C4-2B (cell line): ENCODE results near the gene PRRC2A.

ENCODE experiments used
- H3K27ac ChIP-seq: fragments of 450-650 bp; 2 replicates; pipeline ENCODE4 v1.5.1; 2017
- ZFX ChIP-seq: fragments of 450-650 bp; IDR thresholded peaks from 2 replicates; pipeline ENCODE4 v1.6.1; 2017
- TF ChIP-seq, protein P1 (sequence below): fragments of 450-650 bp; conservative IDR thresholded peaks from 2 replicates; pipeline ENCODE4 v1.5.1; 2017; ENCODE audit warnings: mild to moderate bottlenecking

PRRC2A gene

DNA sequence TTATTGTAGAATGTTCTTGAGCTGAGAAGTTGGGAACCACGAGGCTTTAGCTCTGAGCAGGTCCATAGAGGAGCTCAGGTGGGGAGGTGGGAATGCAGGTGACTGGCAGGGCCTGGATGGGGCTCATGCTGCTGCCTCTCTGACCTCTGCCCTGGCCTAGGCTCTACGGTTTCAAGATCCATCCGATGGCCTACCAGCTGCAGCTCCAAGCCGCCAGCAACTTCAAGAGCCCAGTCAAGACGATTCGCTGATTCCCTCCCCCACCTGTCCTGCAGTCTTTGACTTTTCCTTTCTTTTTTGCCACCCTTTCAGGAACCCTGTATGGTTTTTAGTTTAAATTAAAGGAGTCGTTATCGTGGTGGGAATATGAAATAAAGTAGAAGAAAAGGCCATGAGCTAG lies 49.2 kb downstream of the PRRC2A start, which contains the start of gene LY6G5B:
LY6G5B (plus strand) TSS at position 301 of the 400 bp plus-strand sequence. CDS start 975 bp downstream, outside the sequence.
- TF ChIP-seq ZFX: no peak
- TF ChIP-seq, protein P1, sequence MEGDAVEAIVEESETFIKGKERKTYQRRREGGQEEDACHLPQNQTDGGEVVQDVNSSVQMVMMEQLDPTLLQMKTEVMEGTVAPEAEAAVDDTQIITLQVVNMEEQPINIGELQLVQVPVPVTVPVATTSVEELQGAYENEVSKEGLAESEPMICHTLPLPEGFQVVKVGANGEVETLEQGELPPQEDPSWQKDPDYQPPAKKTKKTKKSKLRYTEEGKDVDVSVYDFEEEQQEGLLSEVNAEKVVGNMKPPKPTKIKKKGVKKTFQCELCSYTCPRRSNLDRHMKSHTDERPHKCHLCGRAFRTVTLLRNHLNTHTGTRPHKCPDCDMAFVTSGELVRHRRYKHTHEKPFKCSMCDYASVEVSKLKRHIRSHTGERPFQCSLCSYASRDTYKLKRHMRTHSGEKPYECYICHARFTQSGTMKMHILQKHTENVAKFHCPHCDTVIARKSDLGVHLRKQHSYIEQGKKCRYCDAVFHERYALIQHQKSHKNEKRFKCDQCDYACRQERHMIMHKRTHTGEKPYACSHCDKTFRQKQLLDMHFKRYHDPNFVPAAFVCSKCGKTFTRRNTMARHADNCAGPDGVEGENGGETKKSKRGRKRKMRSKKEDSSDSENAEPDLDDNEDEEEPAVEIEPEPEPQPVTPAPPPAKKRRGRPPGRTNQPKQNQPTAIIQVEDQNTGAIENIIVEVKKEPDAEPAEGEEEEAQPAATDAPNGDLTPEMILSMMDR: no peak
- H3K27ac ChIP-seq: no peak within 1 kb of the TSS

- TF ChIP-seq, protein P1: no peak
- TF ChIP-seq ZFX: no peak
- H3K27ac ChIP-seq: no peak overlapping the region
These were observed 55.9 kb downstream of the PRRC2A start for GRCh38 chr6:31676322-31676903.

DNA sequence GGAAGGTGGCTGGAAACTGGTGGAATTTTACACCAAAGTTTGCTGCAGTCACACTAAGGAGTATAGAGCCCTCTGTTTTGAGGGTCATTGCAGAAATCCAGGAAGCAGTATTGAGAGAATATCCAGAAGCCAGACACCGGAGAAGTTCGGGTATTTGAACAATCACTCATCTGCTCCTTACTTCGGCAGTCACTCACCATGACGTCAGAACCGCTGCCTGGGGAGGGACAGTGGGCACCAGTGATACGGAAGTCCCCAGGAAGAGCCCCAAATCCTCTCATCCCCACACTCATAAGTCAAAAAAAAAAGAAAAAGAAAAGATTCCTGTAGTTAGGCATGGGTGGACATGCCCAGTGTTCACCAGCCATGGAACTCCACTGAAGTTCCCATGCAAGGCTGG lies 56.4 kb downstream of the PRRC2A start:
- H3K27ac ChIP-seq: no peak overlapping the region
- no peak for TF ChIP-seq ZFX
- TF ChIP-seq, protein P1: no peak

DNA sequence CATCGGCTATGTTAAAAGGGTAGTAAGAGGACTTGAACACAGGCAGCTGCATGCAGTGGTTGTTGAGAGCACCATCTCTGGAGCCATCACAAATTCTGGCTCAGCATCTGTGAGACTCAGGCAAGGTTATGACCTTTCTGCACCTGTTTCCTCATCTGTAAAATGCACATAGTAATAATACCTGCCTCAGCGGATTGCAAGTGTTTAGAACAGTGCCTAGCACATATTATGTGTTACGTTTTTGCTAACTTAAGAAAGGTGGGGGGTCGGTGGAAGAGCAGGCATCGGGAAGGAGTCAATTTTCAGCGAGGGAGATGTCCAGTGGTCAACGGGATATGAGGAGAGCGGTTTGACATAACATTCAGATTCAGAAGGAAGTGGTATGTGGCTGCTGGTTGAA lies 57.4 kb downstream of the PRRC2A start:
- TF ChIP-seq, protein P1: no peak
- no peak for TF ChIP-seq ZFX
- no peak overlapping the region for H3K27ac ChIP-seq

GRCh38 chr6:31680226-31681134 lies 60.0 kb downstream of the PRRC2A start, which contains the start of gene LY6G5C:
LY6G5C (minus strand) TSS chr6:31681067; CDS start chr6:31680373, 694 bp downstream.
- TF ChIP-seq, protein P1: peak; percentile 86
- TF ChIP-seq ZFX: no peak
- H3K27ac ChIP-seq: no peak within 1 kb of the TSS

DNA sequence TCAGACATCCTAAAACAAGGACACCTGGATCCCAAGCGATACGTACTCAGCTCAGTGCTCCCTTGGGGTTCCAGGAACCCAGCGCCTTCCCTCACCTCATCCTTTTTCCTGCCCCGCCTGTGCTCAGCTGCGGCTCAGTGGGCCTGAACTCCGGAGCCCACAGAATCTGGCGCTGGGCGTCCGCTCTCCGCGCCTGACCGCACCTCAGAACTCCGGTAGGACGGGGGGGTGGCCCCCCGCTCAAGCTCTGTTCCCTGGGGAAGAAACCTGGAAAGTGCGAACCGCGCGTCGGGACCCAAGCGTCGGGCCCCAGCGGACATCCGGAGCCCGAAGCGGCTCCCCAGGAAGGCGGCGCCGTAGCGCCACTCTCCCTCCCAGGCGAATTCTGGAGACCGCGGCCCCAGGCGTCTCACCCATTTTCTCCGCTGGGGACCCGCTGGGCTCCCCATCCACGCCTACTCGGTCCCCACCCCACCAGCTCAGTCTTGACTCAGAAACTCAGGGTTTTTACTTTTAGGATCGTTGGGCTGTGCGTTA lies 60.7 kb downstream of the PRRC2A start:
- H3K27ac ChIP-seq: no peak overlapping the region
- no peak for TF ChIP-seq ZFX
- TF ChIP-seq, protein P1: no peak

- TF ChIP-seq ZFX: no peak
- TF ChIP-seq, protein P1: no peak
These were observed 63.1 kb downstream of the PRRC2A start for GRCh38 chr6:31683591-31683990.

More at GRCh38 chr6:31683591-31683990, 63.1 kb downstream of the PRRC2A start:
- H3K27ac ChIP-seq: no peak overlapping the region
